CD4-positive, alpha-beta T cell (primary cell): ENCODE results near the gene TTBK1. TPM values are rescaled to one million over a fixed set of nuclear protein-coding genes. Genes with fewer than 3 reads are reported as not detected.

Experiments
- ATAC-seq: fragments of 200-7000 bp; cut with Tn5 transposase; one replicate; pipeline ENCODE4 v1.10.0; 2022; ENCODE audit warnings: mild to moderate bottlenecking; ENCODE audit not compliant: poor library complexity
- CTCF ChIA-PET: fragments of 350-600 bp; sonication (Branson Sonifier 250); formaldehyde crosslinking; loops from one replicate; lab custom pipeline; 2021; ENCODE audit warnings: antibody characterized with exemption, inconsistent platforms; lab: Charles Lee
- POLR2A ChIA-PET: fragments of 350-600 bp; sonication (Branson Sonifier 250); formaldehyde crosslinking; loops from one replicate; lab custom pipeline; 2021; ENCODE audit warnings: antibody characterized with exemption, inconsistent platforms; lab: Charles Lee
- DNase-seq, 14 experiments: peaks; one replicate each; pipeline ENCODE4 v3.0.0-alpha.2; 2013 to 2020; ENCODE audit warnings: mixed read lengths in 2 of 14
- H3K27ac ChIP-seq, 2 donors: one replicate each; pipeline versions ENCODE4 v1.5.1 to v1.7.0; 2013; ENCODE audit warnings: low read length in 2 of 2, low read depth in 1 of 2, mild to moderate bottlenecking in 1 of 2
- H3K27me3 ChIP-seq, 2 experiments: 1 replicate in 1 of 2; 2 replicates in 1 of 2; pipeline versions ENCODE4 v1.6.1 to v1.7.0; 2013; ENCODE audit warnings: low read length in 2 of 2, control low read depth in 1 of 2, mild to moderate bottlenecking in 1 of 2, moderate library complexity in 1 of 2; ENCODE audit not compliant: insufficient read depth in 2 of 2, control insufficient read depth in 1 of 2
- H3K36me3 ChIP-seq: one replicate; pipeline ENCODE4 v1.6.1; 2013; ENCODE audit warnings: low read length, control low read depth; ENCODE audit not compliant: insufficient read depth
- H3K4me1 ChIP-seq: one replicate; pipeline ENCODE4 v1.6.1; 2013; ENCODE audit warnings: low read length, control low read depth; ENCODE audit not compliant: insufficient read depth
- H3K4me3 ChIP-seq: one replicate; pipeline ENCODE4 v1.5.1; 2013; ENCODE audit warnings: mild to moderate bottlenecking, low read length, moderate library complexity
- H3K9me3 ChIP-seq, 2 experiments: 1 replicate in 1 of 2; 2 replicates in 1 of 2; pipeline versions ENCODE4 v1.6.1 to v1.7.0; 2013; ENCODE audit warnings: low read length in 2 of 2, mild to moderate bottlenecking in 2 of 2, control low read depth in 1 of 2, moderate library complexity in 1 of 2; ENCODE audit not compliant: control insufficient read depth in 1 of 2, insufficient read depth in 1 of 2
- H3K27ac Mint-ChIP-seq: one replicate; pipeline ENCODE4 v1.8.0; 2020; ENCODE audit warnings: mixed read lengths
- H3K27me3 Mint-ChIP-seq: one replicate; pipeline ENCODE4 v1.8.0; 2021; ENCODE audit warnings: mixed read lengths
- H3K36me3 Mint-ChIP-seq: one replicate; pipeline ENCODE4 v1.8.0; 2021; ENCODE audit warnings: low read depth, mixed read lengths
- H3K4me1 Mint-ChIP-seq: one replicate; pipeline ENCODE4 v1.8.0; 2021; ENCODE audit warnings: low read depth, mixed read lengths
- H3K4me3 Mint-ChIP-seq: one replicate; pipeline ENCODE4 v1.8.0; 2020; ENCODE audit warnings: mild to moderate bottlenecking, mixed read lengths
- H3K9me3 Mint-ChIP-seq: one replicate; pipeline ENCODE4 v1.8.0; 2020; ENCODE audit warnings: mixed read lengths
- intact Hi-C, 2 experiments: fragments of 100-400 bp; cut with DNase I in 1 of 2; cut with micrococcal nuclease in 1 of 2; formaldehyde crosslinking; loops; one replicate each; pipeline versions ENCODE4 v1.15.1 to v1.9.0; 2023 to 2025; cut with DNase I, micrococcal nuclease
- total RNA-seq, 174 experiments: library from RNA in 2 of 174; stranded (reverse) in 2 of 174; gene quantifications; one replicate each; pipeline ENCODE4 v1.2.3 and lab custom pipeline; 2021 to 2026
- TF ChIP-seq, protein P1 (sequence below): fragments of 200-600 bp; IDR thresholded peaks from one replicate; pipeline ENCODE4 v1.8.0; 2022; ENCODE audit warnings: antibody characterized with exemption, mild to moderate bottlenecking

Gene TTBK1
- total RNA-seq, 2 experiments from 2014 or later, result not detected

DNA sequence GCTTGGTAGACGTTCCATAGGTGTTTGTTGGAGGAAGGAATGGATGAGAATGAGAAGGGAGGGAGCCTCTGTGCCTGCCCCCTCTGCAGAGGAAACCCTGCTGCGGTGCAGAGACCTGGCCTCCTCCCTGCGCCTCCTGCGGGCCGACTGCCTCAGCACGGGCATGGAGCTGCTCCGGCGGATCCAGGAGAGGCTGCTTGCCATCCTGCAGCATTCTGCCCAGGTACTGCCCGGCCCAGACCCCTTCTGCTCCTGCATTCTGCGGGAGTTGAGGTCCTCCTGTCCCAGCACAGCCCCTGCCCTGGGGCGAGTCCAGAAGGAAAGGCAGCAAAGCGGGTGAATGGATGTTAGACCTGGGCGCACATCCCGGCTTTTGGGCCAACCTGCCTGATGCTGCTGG, 20.1 kb upstream of the TTBK1 start:
- intact Hi-C loops, result loop anchor here in 1 of 2 experiments (5.0 kb wide), 2 partner anchors 36 to 51 kb away; partner anchors contain the start of gene SRF
- Histone ChIP-seq H3K4me3 (no peak overlapping the region), H3K9me3 (no peaks in the 10 kb centered on the region), H3K4me1 (peaks cover 67% of the 10 kb centered on the region), H3K27ac (peak overlapping the region; percentile 96 to 98), H3K27me3 (no peaks in the 10 kb centered on the region), H3K36me3 (peaks cover 16% of the 10 kb centered on the region)
- POLR2A ChIA-PET, result interaction anchor here (0.8 kb wide), 1 partner anchor 15 kb away, joined by 3 read pairs; no protein-coding TSS in a partner anchor
- CTCF ChIA-PET, result interaction anchor here (1.1 to 1.9 kb wide), 2 partner anchors 48 to 175 kb away, joined by 3 to 4 read pairs; no protein-coding TSS in a partner anchor
- DNase-seq, result peak in 2 of 14 experiments; percentile 34 to 38
- H3K4me1 Mint-ChIP-seq, result peaks cover 67% of the 10 kb centered on the region
- H3K4me3 Mint-ChIP-seq, result no peak overlapping the region
- no peaks in the 10 kb centered on the region for H3K9me3 Mint-ChIP-seq
- no peak for ATAC-seq
- H3K27me3 Mint-ChIP-seq, result no peaks in the 10 kb centered on the region
- TF ChIP-seq, protein P1, sequence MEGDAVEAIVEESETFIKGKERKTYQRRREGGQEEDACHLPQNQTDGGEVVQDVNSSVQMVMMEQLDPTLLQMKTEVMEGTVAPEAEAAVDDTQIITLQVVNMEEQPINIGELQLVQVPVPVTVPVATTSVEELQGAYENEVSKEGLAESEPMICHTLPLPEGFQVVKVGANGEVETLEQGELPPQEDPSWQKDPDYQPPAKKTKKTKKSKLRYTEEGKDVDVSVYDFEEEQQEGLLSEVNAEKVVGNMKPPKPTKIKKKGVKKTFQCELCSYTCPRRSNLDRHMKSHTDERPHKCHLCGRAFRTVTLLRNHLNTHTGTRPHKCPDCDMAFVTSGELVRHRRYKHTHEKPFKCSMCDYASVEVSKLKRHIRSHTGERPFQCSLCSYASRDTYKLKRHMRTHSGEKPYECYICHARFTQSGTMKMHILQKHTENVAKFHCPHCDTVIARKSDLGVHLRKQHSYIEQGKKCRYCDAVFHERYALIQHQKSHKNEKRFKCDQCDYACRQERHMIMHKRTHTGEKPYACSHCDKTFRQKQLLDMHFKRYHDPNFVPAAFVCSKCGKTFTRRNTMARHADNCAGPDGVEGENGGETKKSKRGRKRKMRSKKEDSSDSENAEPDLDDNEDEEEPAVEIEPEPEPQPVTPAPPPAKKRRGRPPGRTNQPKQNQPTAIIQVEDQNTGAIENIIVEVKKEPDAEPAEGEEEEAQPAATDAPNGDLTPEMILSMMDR, result no peak
- peak overlapping the region; percentile 100 for H3K27ac Mint-ChIP-seq
- peaks cover 53% of the 10 kb centered on the region for H3K36me3 Mint-ChIP-seq

DNA sequence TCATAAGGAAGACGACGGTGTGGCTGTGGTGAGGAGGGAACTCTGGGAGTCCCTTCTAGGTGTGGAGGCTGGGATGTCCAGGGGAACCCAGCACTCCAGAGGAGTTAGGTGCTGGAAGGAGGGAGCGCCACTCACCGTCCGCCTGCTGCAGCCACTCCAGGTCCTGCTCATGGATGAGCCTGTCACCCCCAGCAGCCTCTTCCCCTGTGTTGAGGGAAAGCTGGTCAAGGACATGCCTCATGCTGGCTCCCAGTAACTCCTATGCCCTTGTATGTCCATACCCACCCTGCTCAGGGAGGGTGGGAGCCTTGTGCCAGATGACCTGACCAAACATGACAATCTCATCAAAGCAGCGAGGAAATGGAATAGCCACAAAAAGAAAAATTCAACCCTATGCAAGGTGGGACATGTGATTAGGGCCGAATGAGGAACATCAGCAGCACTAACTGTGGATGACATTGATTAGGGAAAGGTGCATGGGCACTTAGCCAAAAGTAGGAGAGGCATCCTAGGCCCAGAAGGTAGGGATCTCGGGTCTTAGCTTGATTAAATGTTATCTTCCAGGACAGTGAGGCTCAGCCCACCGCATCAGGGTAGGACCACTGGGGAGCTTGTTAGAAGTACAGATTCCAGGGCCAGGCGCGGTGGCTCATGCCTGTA, 17.0 kb upstream of the TTBK1 start:
- CTCF ChIA-PET, result no interaction called here
- H3K27me3 ChIP-seq, result no peaks in the 10 kb centered on the region

More for the DNA sequence above, 17.0 kb upstream of the TTBK1 start:
- intact Hi-C loops, result no loop called here
- no peak for ATAC-seq
- DNase-seq, result peak in 1 of 14 experiments; percentile 29
- Histone ChIP-seq H3K4me1 (peaks cover 75% of the 10 kb centered on the region), H3K9me3 (no peaks in the 10 kb centered on the region), H3K27ac (peak overlapping the region; percentile 96 to 98), H3K4me3 (no peak overlapping the region), H3K36me3 (peaks cover 8% of the 10 kb centered on the region)
- TF ChIP-seq, protein P1, result no peak
- Mint-ChIP-seq H3K9me3 (no peaks in the 10 kb centered on the region), H3K4me1 (peaks cover 62% of the 10 kb centered on the region), H3K27me3 (no peaks in the 10 kb centered on the region), H3K27ac (peak overlapping the region; percentile 100), H3K36me3 (peaks cover 28% of the 10 kb centered on the region), H3K4me3 (peak overlapping the region; percentile 71)
- POLR2A ChIA-PET, result interaction anchor here (1.5 kb wide), 1 partner anchor 41 kb away, joined by 4 read pairs; no protein-coding TSS in a partner anchor
